Astrocyte of the cerebellum (primary cell): Measurements from ENCODE around the gene LPGAT1.
"Not testable (repeated sequence)": the region's sequence is repeated elsewhere in the genome, so short reads cannot be mapped to it uniquely, and the experiment has no call there.

Experiments used
- DNase-seq: peaks from one replicate; pipeline ENCODE4 v3.0.0-alpha.2; 2011; ENCODE audit warnings: low read depth
- H3K4me3 ChIP-seq: 2 replicates; pipeline ENCODE4 v1.5.1; 2011; ENCODE audit warnings: mild to moderate bottlenecking, low read depth, low read length, moderate library complexity
- CTCF ChIP-seq: IDR thresholded peaks from 2 replicates; pipeline ENCODE4 v1.5.1; 2012; ENCODE audit warnings: low read length, low read depth, moderate library complexity, mild to moderate bottlenecking; ENCODE audit errors: missing control alignments
- in situ Hi-C: cut with HindIII; loops from 2 replicates; pipeline ENCODE4 v1.10.0; 2017; ENCODE audit warnings: low sequenced_read_pairs

Gene LPGAT1

DNA sequence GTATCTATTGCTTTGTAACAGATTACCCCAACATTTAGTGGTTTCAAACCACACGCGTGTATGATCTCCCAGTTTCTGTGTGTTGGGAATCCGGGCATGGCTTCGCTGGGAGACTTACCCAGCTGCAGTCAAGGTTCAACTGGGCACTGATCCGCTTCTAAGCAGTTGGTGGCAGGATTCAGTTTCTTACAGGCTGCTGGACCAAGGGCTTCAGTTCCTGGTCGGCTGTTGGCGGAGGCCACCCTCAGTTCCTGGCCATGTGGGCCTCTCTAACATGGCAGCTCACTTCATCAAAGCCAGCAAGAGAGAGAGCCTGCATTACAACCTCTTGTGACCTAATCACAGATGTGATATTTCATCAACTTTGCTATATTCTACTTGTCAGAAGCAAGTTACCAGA, 101.3 kb downstream of the LPGAT1 start:
- in situ Hi-C loops: no loop called here
- TF ChIP-seq CTCF: no peak
- DNase-seq: no peak
- H3K4me3 ChIP-seq: no peak overlapping the region

GRCh38 chr1:211726467-211726995, 104.0 kb downstream of the LPGAT1 start:
- no peak for DNase-seq
- in situ Hi-C loops: no loop called here
- TF ChIP-seq CTCF: no peak
- H3K4me3 ChIP-seq: no peak overlapping the region

GRCh38 chr1:211724687-211725196, 105.8 kb downstream of the LPGAT1 start:
- DNase-seq: peak; percentile 52
- in situ Hi-C loops: no loop called here
- TF ChIP-seq CTCF: no peak

GRCh38 chr1:211723273-211723672, 107.3 kb downstream of the LPGAT1 start:
- no peak for DNase-seq
- H3K4me3 ChIP-seq: no peak overlapping the region
- TF ChIP-seq CTCF: no peak
- in situ Hi-C loops: no loop called here

More at GRCh38 chr1:211724687-211725196, 105.8 kb downstream of the LPGAT1 start:
- no peak overlapping the region for H3K4me3 ChIP-seq

- in situ Hi-C loops: no loop called here
- DNase-seq: no peak
- TF ChIP-seq CTCF: no peak
- H3K4me3 ChIP-seq: no peak overlapping the region
Observed at GRCh38 chr1:211722277-211723175, 108.0 kb downstream of the LPGAT1 start.

DNA sequence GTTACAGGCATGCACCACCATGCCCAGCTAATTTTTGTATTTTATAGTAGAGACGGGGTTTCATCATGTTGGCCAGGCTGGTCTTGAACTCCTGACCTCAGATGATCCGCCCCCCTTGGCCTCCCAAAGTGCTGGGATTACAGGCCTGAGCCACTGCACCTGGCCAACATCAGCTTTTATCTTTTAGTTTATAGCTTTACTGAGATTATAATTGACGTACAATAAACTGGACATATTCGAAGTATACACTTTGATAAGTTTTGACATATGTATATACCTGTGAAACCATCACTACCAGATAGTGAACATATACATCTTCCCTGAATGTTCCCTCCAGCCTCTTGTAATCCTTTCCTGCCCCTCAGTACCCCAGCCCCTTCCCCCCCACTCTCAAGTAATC, 114.0 kb downstream of the LPGAT1 start:
- in situ Hi-C loops, DNase-seq, H3K4me3 ChIP-seq: not testable (repeated sequence)

DNA sequence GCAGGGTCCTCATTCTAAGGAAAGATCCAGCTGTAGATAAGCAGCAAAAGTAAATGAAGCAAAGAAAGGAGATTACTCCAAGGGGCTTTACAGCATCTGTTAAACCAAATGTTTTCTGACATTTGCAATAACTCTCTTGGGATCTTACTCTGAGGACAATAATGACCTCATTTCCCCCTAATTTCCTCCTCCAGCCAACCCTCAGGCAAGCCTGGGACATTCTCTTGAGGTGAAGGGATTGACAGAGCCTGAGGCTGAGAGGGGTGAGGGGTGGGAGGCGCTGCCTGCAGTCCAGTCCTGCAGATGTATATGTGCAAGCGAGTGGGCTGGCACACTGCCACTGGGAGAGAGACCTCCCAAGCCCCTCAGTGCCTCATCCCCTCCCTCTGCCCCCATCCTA, 114.6 kb downstream of the LPGAT1 start:
- no peak for DNase-seq
- in situ Hi-C loops: no loop called here
- no peak overlapping the region for H3K4me3 ChIP-seq
- no peak for TF ChIP-seq CTCF
